Fibroblast of mammary gland (primary cell): ENCODE data around the gene COPA.

ENCODE experiments used
- DNase-seq: peaks from one replicate; pipeline ENCODE4 v3.0.0-alpha.2; 2010; ENCODE audit warnings: low read depth
- H3K4me3 ChIP-seq: 2 replicates; pipeline ENCODE4 v1.5.1; 2011; ENCODE audit warnings: low read depth, mild to moderate bottlenecking, low read length, moderate library complexity; ENCODE audit not compliant: control insufficient read depth
- TF ChIP-seq, protein P1 (sequence below): conservative IDR thresholded peaks from 2 replicates; pipeline ENCODE4 v1.5.1; 2011; ENCODE audit warnings: low read depth, low read length, inconsistent platforms; ENCODE audit not compliant: control insufficient read depth, insufficient read depth

The COPA gene

DNA sequence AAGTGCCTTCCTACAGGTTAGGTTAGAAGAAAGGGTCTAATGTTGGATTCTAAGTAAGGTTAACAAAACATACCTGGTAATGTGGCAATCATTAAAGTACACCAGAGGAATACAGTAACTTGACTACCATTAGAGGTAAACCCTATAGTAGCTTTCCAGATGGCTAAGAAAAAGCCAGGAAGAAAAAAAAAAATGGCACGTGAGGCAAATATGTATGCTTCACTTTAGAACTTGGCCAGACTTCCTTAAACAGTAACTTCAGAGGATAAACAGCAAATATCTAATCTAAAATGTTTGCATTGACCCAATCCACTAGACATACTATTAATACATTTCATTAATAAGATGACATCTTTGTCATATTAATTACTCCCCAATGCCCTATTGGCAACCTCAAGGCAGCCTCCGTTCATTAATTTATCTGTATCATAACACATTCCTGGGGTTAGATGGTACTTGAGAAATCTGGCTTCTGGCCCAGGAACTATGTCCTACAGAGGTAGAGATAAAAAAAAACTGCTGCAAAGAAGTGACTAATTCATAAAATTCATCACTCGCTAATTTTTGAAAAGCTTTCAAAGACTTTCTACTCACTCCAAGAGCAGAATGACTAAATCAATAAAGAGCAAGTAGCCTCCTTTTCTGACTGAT, 86.5 kb downstream of the COPA start:
- no peak overlapping the region for H3K4me3 ChIP-seq
- TF ChIP-seq, protein P1, sequence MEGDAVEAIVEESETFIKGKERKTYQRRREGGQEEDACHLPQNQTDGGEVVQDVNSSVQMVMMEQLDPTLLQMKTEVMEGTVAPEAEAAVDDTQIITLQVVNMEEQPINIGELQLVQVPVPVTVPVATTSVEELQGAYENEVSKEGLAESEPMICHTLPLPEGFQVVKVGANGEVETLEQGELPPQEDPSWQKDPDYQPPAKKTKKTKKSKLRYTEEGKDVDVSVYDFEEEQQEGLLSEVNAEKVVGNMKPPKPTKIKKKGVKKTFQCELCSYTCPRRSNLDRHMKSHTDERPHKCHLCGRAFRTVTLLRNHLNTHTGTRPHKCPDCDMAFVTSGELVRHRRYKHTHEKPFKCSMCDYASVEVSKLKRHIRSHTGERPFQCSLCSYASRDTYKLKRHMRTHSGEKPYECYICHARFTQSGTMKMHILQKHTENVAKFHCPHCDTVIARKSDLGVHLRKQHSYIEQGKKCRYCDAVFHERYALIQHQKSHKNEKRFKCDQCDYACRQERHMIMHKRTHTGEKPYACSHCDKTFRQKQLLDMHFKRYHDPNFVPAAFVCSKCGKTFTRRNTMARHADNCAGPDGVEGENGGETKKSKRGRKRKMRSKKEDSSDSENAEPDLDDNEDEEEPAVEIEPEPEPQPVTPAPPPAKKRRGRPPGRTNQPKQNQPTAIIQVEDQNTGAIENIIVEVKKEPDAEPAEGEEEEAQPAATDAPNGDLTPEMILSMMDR, result no peak
- peak; percentile 82 for DNase-seq

DNA sequence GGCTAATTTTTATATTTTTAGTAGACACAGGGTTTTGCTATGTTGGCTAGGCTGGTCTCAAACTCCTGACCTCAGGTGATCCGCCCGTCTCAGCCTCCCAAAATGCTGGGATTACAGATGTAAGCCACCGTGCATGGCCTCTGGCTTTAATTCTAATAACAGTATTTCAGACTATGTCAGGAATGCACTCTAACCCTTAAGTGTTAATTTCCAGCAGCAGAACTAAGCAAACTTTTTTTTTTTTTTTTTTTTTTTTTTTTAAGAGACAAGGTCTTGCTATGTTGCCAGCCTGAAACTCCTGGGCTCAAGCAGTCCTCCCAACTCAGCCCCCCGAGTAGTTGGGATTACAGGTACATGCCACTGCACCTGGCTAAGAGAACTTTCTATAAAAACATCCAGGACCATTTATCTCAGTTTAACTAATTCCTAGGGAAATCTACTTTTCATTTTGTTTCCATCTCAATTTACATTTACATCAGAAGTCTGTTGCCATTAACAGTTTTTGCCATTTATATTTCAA, 87.2 kb downstream of the COPA start:
- TF ChIP-seq, protein P1, result no peak
- H3K4me3 ChIP-seq, result no peak overlapping the region

DNA sequence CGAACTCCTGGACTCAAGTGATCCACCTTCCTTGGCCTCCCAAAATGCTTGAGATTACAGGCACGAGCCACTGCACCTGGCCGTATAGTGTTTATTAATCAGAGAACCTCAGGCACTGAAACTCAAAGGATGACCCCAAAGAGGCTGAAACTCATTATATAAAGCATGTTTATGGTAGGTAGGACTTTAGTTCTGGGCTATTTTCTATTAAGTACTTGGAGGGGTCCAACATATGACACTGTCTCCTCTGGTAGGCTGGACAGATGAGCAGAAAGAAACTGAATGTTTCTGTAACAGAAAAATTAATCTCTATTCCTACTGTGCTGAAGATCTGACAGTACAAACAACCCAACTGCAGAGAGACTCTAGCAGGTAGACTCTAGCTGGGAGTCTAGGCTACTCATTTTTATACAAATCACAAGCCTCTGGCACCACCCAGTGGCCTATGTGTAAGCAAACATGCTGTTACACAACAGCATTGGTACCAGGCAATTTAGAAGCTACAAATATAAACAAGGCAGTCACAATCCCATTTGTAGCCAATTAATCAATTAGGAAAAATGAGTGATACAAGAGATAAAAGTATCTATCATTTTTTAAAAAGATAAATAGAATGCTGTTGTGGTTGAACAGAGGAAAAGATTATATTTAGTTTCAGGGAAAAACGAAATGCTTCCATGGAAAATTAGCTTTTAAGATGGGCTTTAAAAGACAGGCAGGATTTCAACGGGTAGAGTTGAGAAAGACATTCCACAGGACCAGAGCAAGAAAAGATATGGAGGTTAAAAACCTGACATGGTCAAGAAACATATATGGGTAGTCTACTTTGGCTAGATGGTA, 91.1 kb downstream of the COPA start:
- H3K4me3 ChIP-seq, result no peak overlapping the region
- TF ChIP-seq, protein P1, result peak; percentile 72
- peak; percentile 77 for DNase-seq

More for the DNA sequence above, 87.2 kb downstream of the COPA start:
- DNase-seq, result no peak

DNA sequence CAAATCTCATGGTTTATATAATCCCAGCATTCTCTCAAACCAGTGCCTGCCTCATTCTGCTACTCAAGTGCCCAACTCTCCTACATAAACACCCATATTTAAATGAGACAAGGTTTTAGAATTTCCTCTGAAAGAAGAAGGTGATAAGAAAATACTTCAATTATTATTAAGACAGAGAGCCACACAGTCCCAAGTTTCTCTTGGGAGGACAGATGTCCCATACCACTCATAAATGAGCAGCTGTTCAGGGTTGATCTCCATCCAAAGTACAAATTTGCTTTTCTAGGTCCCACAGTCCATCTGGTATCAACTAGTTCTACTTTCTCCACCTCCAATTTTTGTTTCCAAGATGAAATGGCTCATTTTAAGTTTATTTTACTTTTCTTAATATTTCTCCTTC, 92.0 kb downstream of the COPA start:
- H3K4me3 ChIP-seq, result no peak overlapping the region
- DNase-seq, result no peak
- TF ChIP-seq, protein P1, result no peak

DNA sequence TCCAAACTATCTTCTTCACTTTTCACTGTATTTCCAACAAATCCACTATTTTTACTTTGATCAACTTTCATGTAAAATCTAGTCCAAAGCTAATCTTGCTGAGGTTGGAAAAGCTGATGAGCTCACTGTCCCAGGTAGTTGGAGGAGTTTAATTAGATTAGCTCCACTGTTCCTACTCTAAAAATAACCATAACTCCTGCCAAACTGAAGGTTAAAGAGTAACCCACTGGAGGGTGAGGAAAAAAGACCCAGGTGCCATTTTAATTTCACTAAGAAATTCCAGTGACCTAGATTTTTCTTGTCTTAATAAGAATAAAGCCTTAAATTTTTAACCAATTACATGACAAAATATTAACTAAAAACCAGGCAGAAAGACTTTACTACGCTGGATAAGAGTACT, 96.0 kb downstream of the COPA start:
- TF ChIP-seq, protein P1, result no peak
- no peak overlapping the region for H3K4me3 ChIP-seq
- no peak for DNase-seq

DNA sequence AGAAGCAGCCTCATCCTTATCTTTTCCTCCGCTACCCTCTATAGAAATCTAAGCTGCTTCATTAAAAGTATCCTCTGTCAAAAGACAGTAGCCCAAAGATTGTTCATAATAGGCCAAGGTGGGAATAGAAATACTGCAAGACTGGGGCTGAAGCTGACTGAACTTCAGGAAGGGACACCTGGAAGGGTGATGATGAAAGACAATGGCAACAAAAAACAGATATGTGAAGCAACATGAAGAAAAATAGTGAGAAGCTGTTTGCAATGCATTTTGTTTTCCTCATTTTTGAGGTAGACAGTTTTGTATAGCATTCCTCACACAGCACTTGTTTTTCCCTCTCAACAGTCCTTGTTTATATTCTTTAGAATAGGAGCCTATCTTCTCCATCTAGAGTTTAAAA, 97.6 kb downstream of the COPA start:
- H3K4me3 ChIP-seq, result no peak overlapping the region
- DNase-seq, result no peak
- TF ChIP-seq, protein P1, result no peak
